ENCODE results near the gene URB2. TPM values are rescaled to one million over a fixed set of nuclear protein-coding genes. Genes with fewer than 3 reads are reported as not detected.
"Not testable (repeated sequence)": the region's sequence is repeated elsewhere in the genome, so short reads cannot be mapped to it uniquely, and the experiment has no call there.

URB2 gene
- total RNA-seq, 8 experiments from 2014 or later: 7.4 to 20.0 (median 10.0) TPM

DNA sequence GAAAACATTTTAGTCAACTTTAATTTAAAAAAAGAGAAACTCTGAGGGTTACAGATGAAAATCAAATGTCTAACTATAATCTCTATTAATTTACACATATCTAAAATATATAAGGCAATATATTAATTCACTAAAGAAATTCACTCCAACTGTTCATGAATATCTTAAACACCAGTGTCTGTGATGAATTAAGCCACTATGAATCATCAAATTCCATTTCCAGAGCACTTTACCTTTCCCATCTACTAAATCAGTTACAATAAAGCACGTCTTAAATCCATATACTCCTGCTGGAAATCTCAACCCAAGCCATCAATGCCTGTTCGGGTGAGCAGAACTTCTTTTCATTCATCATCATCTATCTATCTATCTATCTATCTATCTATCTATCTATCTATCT is 4.4 kb upstream of the URB2 start:
- no peak for ATAC-seq (replicated peaks in 6 of 8)
- WGBS, 10 experiments: 14 to 100% (median 94%) methylated on average over 1 to 2 of the region's 2 CpGs; no CpG with 5 or more reads in 3 of the 10 experiments
- no peak overlapping the region for H3K27ac ChIP-seq
- no peak overlapping the region for H3K4me3 ChIP-seq
- in situ Hi-C loops (cut with MboI; ENCODE audit: low pct_unique_long_range_greater_than_20kb in 2 of 9, low sequenced_read_pairs in 9 of 9, unreplicated experiment in 9 of 9): no loop called here
- H3K4me1 ChIP-seq (replicated peaks in 1 of 2): peaks cover 8 to 9% of the 10 kb centered on the region in 2 donors

DNA sequence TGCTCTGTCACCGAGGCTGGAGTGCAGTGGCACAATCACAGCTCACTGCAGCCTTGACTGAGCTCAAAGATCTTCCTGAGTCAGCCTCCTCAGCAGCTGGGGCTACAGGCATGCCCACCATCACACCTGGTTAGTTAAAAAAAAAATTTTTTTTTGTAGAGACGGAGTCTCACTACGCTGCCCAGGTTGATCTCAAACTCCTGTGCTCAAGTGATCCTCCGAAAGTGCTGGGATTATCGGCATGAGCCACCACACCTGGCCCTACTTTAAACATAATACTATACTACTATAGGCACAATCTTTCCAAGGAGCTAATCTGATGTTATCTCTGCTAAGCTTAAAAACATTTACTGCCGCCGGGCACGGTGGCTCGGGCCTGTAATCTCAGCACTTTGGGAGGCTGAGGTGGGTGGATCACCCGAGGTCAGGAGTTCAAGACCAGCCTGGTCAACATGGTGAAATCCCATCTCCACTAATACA is 3.4 kb upstream of the URB2 start:
- WGBS, 10 experiments: 85 to 100% (median 95%) methylated on average over 1 to 10 of the region's 10 CpGs; no CpG with 5 or more reads in 2 of the 10 experiments
- in situ Hi-C loops (cut with MboI; ENCODE audit: low pct_unique_long_range_greater_than_20kb in 2 of 9, low sequenced_read_pairs in 9 of 9, unreplicated experiment in 9 of 9); ATAC-seq (replicated peaks in 6 of 8); H3K27ac ChIP-seq; H3K4me3 ChIP-seq: not testable (repeated sequence)
- H3K4me1 ChIP-seq (replicated peaks in 1 of 2): peaks cover 13 to 17% of the 10 kb centered on the region in 2 donors

DNA sequence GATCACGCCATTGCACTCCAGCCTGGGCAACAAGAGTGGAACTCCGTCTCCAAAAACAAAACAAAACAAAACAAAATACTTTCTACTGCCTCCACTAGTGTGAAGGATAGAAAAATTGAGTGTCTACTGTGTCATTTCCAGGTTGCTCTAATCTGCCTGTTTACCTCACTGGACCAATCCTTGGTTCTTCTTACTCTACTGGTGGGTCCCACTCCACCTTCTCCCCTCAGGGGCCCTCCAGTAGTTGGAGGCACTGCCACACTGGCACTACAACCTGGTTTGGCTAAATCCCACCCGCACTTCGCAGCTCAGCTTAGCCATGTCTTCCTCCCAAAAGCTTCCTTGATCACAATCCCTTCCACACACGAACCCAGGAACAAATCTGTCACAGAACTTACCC is 2.8 kb upstream of the URB2 start:
- ATAC-seq (replicated peaks in 6 of 8): no peak
- in situ Hi-C loops (cut with MboI; ENCODE audit: low pct_unique_long_range_greater_than_20kb in 2 of 9, low sequenced_read_pairs in 9 of 9, unreplicated experiment in 9 of 9): no loop called here
- Histone ChIP-seq H3K27ac (no peak overlapping the region), H3K4me1 (replicated peaks in 1 of 2) (peaks cover 13 to 17% of the 10 kb centered on the region in 2 donors), H3K4me3 (no peak overlapping the region)
- WGBS, 10 experiments: 73 to 100% (median 87%) methylated on average over 1 to 5 of the region's 5 CpGs; no CpG with 5 or more reads in 2 of the 10 experiments

DNA sequence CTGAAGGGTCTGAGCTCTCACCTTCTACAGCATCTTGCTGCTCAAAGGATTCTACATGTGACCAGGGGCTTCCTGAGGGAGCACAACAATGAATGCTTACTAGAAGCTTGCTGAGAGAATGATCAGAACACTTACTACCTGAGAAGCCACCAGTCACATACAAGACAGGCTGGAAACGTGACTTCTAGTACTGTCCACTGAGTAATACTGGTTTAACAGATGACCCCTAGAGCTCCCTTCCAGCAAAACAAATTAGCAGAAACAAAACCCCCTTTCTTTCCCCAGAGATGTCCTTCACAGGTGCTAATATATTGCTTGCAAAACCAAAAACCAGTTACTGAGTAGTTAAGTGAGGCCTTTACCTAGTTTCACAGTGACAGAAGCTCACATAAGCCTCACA is 2.2 kb upstream of the URB2 start:
- 83 to 100% (median 100%) methylated on average over 1 of the region's 1 CpG; no CpG with 5 or more reads in 6 of the 10 experiments for WGBS, 10 experiments
- Histone ChIP-seq H3K27ac (no peak overlapping the region), H3K4me3 (no peak overlapping the region), H3K4me1 (replicated peaks in 1 of 2) (peaks cover 13 to 17% of the 10 kb centered on the region in 2 donors)
- ATAC-seq (replicated peaks in 6 of 8): no peak
- in situ Hi-C loops (cut with MboI; ENCODE audit: low pct_unique_long_range_greater_than_20kb in 2 of 9, low sequenced_read_pairs in 9 of 9, unreplicated experiment in 9 of 9): no loop called here

DNA sequence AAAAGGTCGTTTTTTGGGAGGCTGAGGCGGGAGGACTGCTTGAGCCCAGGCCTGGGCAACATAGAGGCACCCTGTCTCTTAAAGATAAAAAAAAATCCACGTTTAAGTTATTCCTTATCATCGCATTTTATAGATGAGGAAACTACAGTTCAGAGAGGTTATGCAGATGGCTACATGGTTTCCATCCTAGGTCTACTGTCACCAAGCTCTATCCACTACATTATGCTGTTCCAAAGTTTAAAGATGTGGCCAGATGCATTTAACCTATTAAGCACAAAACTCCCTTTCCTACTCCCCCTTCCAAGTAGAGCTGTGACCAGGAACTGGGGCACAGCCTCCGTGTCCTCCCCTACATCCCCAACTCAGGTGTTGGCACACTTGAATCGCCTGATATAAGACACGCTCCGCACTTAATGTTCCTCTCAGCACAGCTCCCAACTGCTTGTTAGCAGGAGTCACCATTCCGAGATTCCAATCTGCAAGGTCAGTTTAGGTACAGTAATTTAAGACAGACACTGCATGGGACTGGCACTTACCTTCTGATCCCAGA is 1.5 kb upstream of the URB2 start:
- Histone ChIP-seq H3K4me3 (peak overlapping the region; percentile 90 to 93 (median 91)), H3K27ac (no peak overlapping the region), H3K4me1 (replicated peaks in 1 of 2) (peaks cover 13 to 17% of the 10 kb centered on the region in 2 donors)
- 0 to 68% (median 39%) methylated on average over 1 to 9 of the region's 9 CpGs for WGBS, 10 experiments
- in situ Hi-C loops (cut with MboI; ENCODE audit: low pct_unique_long_range_greater_than_20kb in 2 of 9, low sequenced_read_pairs in 9 of 9, unreplicated experiment in 9 of 9): no loop called here
- no peak for ATAC-seq (replicated peaks in 6 of 8)

DNA sequence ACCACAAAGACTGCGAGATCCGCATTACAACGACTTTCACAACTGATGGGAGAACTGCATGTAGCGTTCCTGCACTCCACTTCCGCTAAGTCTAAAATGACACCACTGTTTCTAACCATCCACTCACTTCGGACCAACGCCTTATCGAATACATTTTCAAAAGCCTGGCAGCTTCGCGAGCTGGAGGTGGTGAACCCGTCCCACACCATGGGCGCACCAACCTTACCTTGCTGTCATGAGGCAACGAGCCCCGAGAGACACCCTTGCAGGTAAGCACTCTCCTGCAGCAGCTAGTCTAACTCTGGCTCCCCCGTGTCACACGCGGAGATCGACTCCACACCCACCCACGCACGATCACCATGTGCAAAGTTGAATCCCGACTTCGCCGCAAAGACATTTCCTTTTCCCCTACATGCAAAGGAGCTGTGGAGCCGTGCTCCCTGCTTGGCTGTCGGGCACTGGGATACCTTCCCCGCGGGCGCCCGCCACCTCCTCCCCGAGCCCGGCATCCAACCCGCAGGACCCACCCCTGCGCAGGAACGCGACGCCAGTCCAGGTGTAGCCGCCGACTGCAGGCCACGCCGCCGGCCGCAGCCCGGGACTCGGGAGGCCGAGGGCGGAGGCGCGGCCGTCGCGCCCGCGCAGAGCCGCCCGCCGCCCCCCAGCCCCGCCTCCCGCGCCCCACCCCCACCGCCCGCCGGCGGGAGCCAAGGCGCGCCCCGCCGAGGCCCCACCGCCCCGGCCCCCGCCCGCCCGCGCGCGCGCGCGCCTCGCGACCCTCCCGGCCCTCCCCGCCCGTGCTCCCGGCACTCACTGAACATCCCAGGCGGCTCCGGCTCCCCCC is 754 bp upstream of the URB2 start:
- peaks cover 13 to 17% of the 10 kb centered on the region in 2 donors for H3K4me1 ChIP-seq (replicated peaks in 1 of 2)
- in situ Hi-C loops (cut with MboI; ENCODE audit: low pct_unique_long_range_greater_than_20kb in 2 of 9, low sequenced_read_pairs in 9 of 9, unreplicated experiment in 9 of 9): no loop called here
- ATAC-seq (replicated peaks in 6 of 8): peak; percentile 33 to 69 (median 56)
- WGBS, 10 experiments: 0 to 7% (median 1%) methylated on average over 1 to 30 of the region's 86 CpGs; no CpG with 5 or more reads in 2 of the 10 experiments
- peak overlapping the region; percentile 90 to 93 (median 91) for H3K4me3 ChIP-seq
- peak overlapping the region; percentile 91 to 95 for H3K27ac ChIP-seq

DNA sequence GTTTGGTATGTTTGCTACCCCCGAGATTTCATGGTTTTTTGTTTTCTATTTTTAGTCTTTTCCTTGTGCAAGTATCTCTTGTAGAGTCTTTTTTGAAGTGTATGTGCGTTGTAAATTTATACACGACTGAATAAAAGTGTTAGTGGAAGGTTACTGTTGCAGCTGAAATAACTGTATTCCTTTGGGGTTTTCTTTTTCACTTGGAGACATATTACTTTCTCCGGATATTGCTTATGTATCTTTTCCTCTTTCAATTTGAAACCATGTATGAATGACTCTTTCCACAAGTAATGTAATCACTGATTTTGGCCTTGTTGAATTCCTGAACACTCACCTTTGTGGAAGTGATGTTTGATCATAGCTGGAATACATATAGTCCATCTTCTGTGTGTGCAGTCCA is 956 bp downstream of the URB2 start:
- 0 to 7% (median 4%) methylated on average over 2 to 4 of the region's 4 CpGs for WGBS, 10 experiments
- Histone ChIP-seq H3K27ac (no peak overlapping the region), H3K4me1 (replicated peaks in 1 of 2) (peaks cover 13 to 17% of the 10 kb centered on the region in 2 donors), H3K4me3 (peak overlapping the region; percentile 90 to 93 (median 91))
- ATAC-seq (replicated peaks in 6 of 8): no peak
- in situ Hi-C loops (cut with MboI; ENCODE audit: low pct_unique_long_range_greater_than_20kb in 2 of 9, low sequenced_read_pairs in 9 of 9, unreplicated experiment in 9 of 9): no loop called here

DNA sequence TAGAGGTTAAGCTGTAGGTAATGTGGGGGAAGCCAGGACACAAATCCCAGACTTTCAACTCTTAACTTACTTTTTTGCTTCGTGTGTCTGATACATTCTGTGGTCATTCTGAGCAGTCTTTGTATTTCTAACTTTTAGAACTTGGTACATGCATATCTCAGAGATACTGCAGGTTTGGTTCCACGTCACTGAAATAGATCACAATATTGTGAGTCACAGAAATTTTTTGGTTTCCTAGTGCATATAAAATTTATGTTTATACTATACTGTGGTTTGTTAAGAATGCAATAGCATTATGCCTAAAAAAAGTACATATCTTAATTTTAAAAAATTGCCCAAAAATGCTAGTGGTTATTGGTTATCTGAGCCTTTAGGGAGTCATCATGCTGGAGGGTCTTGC is 3.2 kb downstream of the URB2 start:
- WGBS, 10 experiments: 0 to 100% (median 95%) methylated on average over 1 to 2 of the region's 2 CpGs; no CpG with 5 or more reads in 1 of the 10 experiments
- H3K4me3 ChIP-seq: no peak overlapping the region
- in situ Hi-C loops (cut with MboI; ENCODE audit: low pct_unique_long_range_greater_than_20kb in 2 of 9, low sequenced_read_pairs in 9 of 9, unreplicated experiment in 9 of 9): no loop called here
- ATAC-seq (replicated peaks in 6 of 8): no peak
- H3K27ac ChIP-seq: no peak overlapping the region
- peaks cover 9 to 15% of the 10 kb centered on the region in 2 donors for H3K4me1 ChIP-seq (replicated peaks in 1 of 2)

DNA sequence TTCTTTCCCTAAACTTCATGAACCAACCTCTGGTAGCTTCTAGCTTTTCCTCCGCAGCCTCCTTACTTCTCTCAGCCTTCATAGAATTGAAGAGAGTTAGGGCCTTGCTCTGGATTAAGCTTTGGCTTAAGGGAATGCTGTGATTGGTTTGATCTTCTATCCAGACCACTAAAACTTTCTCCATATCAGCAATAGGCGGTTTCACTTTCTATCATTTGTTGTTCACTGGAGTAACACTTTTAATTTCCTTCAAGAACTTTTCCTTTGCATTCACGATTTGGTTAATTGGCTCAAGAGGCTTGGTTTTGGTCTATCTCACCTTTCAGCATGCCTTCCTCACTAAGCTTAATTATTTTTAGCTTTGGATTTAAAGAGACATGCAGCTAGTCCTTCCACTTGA is 5.1 kb downstream of the URB2 start:
- WGBS, 10 experiments: 83 to 100% (median 96%) methylated on average over 1 to 3 of the region's 3 CpGs; no CpG with 5 or more reads in 2 of the 10 experiments
- in situ Hi-C loops (cut with MboI; ENCODE audit: low pct_unique_long_range_greater_than_20kb in 2 of 9, low sequenced_read_pairs in 9 of 9, unreplicated experiment in 9 of 9): no loop called here
- no peak overlapping the region for H3K27ac ChIP-seq
- no peak for ATAC-seq (replicated peaks in 6 of 8)
- H3K4me3 ChIP-seq: no peak overlapping the region
- H3K4me1 ChIP-seq (replicated peaks in 1 of 2): peaks cover 4 to 9% of the 10 kb centered on the region in 2 donors

DNA sequence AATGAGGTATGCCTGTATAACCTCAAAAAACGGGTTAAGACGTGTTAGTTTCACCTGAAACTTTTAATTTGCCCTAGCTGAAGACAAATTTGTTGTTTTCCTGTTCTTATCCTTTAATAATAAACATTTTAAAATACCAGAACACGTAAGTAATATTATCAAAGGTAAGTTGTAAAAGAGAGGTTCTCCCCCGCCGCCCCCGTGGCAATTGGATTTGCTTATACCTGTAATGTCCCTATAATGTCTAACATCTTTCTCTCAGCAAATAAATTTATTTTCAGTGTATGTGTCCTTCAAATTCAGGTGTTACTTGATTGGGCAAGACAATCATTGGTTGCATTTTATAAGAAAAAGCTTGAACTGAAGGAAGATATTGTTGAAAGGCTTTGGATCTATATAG is 5.9 kb downstream of the URB2 start:
- H3K4me1 ChIP-seq (replicated peaks in 1 of 2): peaks cover 4 to 7% of the 10 kb centered on the region in 2 donors
- WGBS, 10 experiments: 70 to 100% (median 98%) methylated on average over 2 to 6 of the region's 6 CpGs
- H3K4me3 ChIP-seq: no peak overlapping the region
- in situ Hi-C loops (cut with MboI; ENCODE audit: low pct_unique_long_range_greater_than_20kb in 2 of 9, low sequenced_read_pairs in 9 of 9, unreplicated experiment in 9 of 9): no loop called here
- no peak for ATAC-seq (replicated peaks in 6 of 8)
- no peak overlapping the region for H3K27ac ChIP-seq

DNA sequence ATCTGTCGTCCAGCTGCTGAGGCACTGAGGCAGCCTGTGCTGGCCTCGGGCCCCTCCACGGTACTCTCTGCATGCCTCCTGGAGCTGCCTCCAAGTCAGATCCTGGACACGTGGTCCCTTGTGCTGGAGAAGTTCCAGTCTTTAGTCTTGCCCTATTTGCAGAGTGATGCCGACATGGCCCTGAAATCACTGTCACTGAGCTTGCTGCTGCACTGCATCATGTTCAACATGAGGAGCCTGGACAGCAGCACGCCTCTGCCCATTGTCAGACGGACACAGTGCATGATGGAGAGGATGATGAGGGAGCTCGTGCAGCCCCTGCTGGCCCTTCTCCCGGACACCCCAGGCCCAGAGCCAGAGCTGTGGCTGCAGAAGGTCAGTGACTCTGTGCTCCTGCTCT is 10.0 kb downstream of the URB2 start:
- no peak for ATAC-seq (replicated peaks in 6 of 8)
- in situ Hi-C loops (cut with MboI; ENCODE audit: low pct_unique_long_range_greater_than_20kb in 2 of 9, low sequenced_read_pairs in 9 of 9, unreplicated experiment in 9 of 9): no loop called here
- 80 to 100% (median 96%) methylated on average over 1 to 5 of the region's 9 CpGs; no CpG with 5 or more reads in 5 of the 10 experiments for WGBS, 10 experiments
- Histone ChIP-seq H3K4me1 (replicated peaks in 1 of 2) (no peaks in the 10 kb centered on the region), H3K4me3 (no peak overlapping the region), H3K27ac (no peak overlapping the region)

DNA sequence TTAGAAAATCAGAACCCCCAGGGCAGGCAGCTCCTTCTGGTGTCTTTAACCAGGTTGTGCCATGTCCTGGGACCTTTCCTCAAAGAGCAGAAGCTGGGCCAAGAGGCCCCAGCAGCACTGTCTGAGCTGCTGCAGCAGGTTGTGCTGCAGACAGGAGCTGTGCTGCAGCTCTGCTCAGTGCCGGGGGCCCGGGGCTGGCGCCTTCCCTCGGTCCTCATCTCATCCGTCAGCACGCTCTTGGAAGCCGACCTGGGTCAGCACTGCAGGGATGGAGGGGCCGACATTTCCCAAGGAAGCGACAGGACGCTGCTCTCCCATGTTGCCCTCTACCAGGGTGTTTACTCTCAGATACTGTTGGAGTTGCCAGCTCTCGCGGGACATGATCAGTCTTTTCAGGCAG is 11.7 kb downstream of the URB2 start:
- in situ Hi-C loops (cut with MboI; ENCODE audit: low pct_unique_long_range_greater_than_20kb in 2 of 9, low sequenced_read_pairs in 9 of 9, unreplicated experiment in 9 of 9): no loop called here
- Histone ChIP-seq H3K4me1 (replicated peaks in 1 of 2) (no peaks in the 10 kb centered on the region), H3K4me3 (no peak overlapping the region), H3K27ac (no peak overlapping the region)
- 86 to 100% (median 97%) methylated on average over 2 to 12 of the region's 12 CpGs; no CpG with 5 or more reads in 4 of the 10 experiments for WGBS, 10 experiments
- no peak for ATAC-seq (replicated peaks in 6 of 8)

DNA sequence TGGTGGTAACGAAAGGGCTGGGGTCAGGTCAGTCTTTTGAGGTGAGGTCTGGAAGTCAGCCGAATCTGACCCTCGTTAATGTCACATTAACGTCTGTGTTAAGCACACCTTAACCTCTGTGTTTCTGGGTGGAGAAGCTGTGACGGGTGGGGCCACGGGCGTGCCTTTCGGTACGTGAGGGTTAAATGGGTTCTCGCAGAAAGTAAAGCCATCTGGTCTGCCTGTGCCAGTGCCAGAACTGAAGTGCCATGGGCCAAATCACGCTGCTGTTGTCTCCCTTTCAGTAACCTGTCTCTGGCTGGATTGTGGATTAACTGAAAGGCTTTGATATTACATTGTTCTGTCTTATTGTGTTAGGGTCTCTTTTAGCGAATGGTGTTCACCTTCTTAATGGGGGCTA is 14.4 kb downstream of the URB2 start:
- H3K27ac ChIP-seq: no peak overlapping the region

More for the DNA sequence above, 14.4 kb downstream of the URB2 start:
- 7 to 100% (median 84%) methylated on average over 1 to 11 of the region's 12 CpGs for WGBS, 10 experiments
- H3K4me3 ChIP-seq: no peak overlapping the region
- ATAC-seq (replicated peaks in 6 of 8): no peak
- peaks cover 0 to 5% of the 10 kb centered on the region in 2 donors for H3K4me1 ChIP-seq (replicated peaks in 1 of 2)
- in situ Hi-C loops (cut with MboI; ENCODE audit: low pct_unique_long_range_greater_than_20kb in 2 of 9, low sequenced_read_pairs in 9 of 9, unreplicated experiment in 9 of 9): no loop called here

Measured in motor neuron (in vitro differentiated cells).